AG09309 (cell line): Measurements from ENCODE around the gene MUC13.

ENCODE experiments used
- DNase-seq: peaks from one replicate; pipeline ENCODE4 v3.0.0-alpha.2; 2010; ENCODE audit warnings: low read depth
- H3K4me3 ChIP-seq: 2 replicates; pipeline ENCODE4 v1.5.1; 2011; ENCODE audit warnings: mild to moderate bottlenecking, low read depth, low read length, moderate library complexity; ENCODE audit not compliant: control insufficient read depth
- CTCF ChIP-seq: IDR thresholded peaks from 2 replicates; pipeline ENCODE4 v1.5.1; 2011; ENCODE audit warnings: mild to moderate bottlenecking, low read depth, low read length, inconsistent platforms; ENCODE audit not compliant: insufficient read depth, control insufficient read depth; ENCODE audit errors: missing control alignments

The MUC13 gene

GRCh38 chr3:124924741-124925140 is 9.8 kb downstream of the MUC13 start:
- H3K4me3 ChIP-seq: no peak overlapping the region
- no peak for DNase-seq
- TF ChIP-seq CTCF: no peak

DNA sequence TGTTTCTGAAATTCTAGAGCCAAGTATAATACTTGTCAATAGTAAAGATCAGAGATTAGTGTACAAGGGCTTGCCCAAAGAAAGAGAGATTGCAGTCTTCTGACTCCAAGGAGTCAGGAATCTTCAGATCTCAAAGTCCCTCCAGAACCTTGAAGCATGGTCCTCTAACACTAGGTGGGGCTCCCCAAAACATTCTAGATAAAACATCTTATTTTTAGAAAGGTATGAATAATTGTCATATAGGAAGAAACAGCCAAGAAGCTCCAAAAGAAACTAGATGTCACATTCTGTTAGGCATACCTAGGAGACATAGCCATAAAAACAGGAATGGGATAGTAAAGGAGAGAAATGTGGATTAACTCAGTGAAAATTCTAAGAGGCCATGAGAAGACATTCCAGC is 10.7 kb downstream of the MUC13 start:
- DNase-seq: no peak
- TF ChIP-seq CTCF: peak; percentile 39
- H3K4me3 ChIP-seq: no peak overlapping the region

DNA sequence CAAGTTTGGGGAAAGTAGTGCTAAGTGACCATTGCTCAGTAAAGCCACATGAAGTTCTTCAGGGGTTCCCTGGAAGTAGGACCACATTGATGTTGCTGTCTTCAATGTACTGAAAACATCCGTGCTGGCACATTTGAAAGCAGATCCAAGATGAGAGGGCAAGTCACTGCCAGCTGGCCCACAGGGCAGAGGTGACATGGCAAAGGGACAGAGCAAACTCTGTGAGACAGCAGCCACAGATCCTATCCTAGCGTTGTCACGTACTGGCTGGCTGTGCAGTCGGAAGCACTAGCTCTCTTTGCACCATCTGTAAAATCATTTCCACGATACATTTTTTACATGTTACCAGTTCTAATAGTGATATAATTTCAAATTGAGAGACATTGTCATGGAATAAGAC is 13.8 kb downstream of the MUC13 start:
- no peak for TF ChIP-seq CTCF
- no peak for DNase-seq
- H3K4me3 ChIP-seq: no peak overlapping the region

GRCh38 chr3:124919756-124920155 is 14.8 kb downstream of the MUC13 start:
- H3K4me3 ChIP-seq: no peak overlapping the region
- no peak for TF ChIP-seq CTCF
- no peak for DNase-seq

DNA sequence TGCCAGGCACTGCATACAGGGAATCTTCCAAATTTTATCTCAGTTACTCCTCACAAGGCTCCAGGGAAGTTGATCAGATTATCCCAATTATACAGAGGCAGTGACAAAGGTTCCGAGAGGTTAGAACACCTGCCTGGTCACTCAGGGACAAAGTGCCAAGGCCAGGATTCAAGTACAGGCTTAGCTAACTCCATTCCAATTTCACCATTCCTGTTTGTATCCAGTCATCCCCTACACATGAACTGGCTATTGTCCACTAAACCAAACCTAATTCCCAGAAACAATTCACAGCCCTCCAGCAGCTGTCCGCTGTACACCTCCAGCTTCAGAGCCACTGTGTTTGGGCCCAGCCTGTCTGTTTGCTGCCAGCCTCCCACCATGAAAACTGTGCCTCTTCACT is 16.0 kb downstream of the MUC13 start:
- H3K4me3 ChIP-seq: no peak overlapping the region
- TF ChIP-seq CTCF: no peak

DNA sequence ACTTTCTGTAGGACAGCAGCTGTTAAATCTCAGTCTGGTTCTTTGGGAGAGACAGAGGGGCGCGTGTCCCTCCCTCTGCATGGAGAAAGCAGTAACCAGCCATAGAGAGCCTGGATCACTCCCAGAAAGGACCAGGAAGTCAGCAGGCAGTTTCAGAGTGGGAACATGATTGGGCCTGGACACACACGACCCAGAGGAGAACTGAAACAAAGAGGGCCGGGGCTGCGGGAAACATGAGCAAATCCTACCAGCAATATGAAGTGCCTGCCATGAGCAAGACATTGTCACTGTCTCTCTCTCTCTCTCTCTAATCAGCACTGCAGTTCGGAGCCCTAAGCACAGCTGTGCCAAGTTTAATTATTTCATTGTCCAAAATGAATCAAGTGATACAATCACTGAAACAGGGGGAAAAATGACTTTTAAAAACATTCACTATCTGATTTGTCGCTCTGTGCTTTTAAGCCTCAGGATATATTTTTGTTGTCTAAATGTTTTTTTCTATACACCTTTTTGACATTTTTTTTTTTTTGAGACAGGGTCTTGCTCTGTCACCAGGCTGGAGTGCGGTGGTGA is 17.6 kb downstream of the MUC13 start:
- no peak for TF ChIP-seq CTCF
- no peak for DNase-seq
- H3K4me3 ChIP-seq: no peak overlapping the region

More for the DNA sequence above, 16.0 kb downstream of the MUC13 start:
- DNase-seq: no peak

DNA sequence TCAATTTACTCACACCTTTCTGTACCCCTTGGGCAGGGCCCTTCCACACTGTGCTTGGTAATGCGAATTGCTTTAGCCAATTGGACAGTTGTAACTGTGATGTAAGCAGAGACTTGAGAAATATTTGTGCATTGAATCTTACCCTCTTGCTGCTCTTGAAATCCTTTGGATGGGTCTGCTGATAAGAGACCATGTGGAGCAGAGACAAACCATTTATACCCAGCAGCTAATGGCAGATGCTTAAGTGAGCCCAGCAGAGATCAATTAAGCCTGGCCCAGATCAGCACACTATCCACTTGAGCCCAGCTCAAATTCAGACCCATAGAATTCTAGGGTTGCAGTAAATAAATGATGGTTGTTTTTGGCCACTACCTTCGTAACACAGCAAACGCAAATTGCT is 19.3 kb downstream of the MUC13 start:
- DNase-seq: no peak
- TF ChIP-seq CTCF: no peak
- H3K4me3 ChIP-seq: no peak overlapping the region
